PC-3 (cell line): ENCODE data around the gene SNCG. TPM values are rescaled to one million over a fixed set of nuclear protein-coding genes. Genes with fewer than 3 reads are reported as not detected.
"Not testable (repeated sequence)": the region's sequence is repeated elsewhere in the genome, so short reads cannot be mapped to it uniquely, and the experiment has no call there.

Experiments used
- ATAC-seq: fragments of 200-7000 bp; cut with Tn5 transposase; 2 replicates; pipeline ENCODE4 v1.9.1; 2020; ENCODE audit warnings: mild to moderate bottlenecking, moderate library complexity
- BruUV-seq: library from RNA; stranded (reverse); fragments of 400-500 nt; replicated peaks from 2 replicates; lab custom pipeline; 2021; lab: Mats Ljungman, UMichigan
- CTCF ChIA-PET: fragments of 300-600 bp; sonication (Branson Sonifier 250); formaldehyde crosslinking; loops from one replicate; lab custom pipeline; 2022; ENCODE audit warnings: antibody characterized with exemption; lab: Charles Lee
- POLR2A ChIA-PET: fragments of 300-600 bp; sonication (Branson Sonifier 250); formaldehyde crosslinking; loops from one replicate; lab custom pipeline; 2022; ENCODE audit warnings: antibody characterized with exemption; ENCODE audit not compliant: unreplicated experiment; lab: Charles Lee
- DNase-seq: peaks from one replicate; pipeline ENCODE4 v3.0.0-alpha.2; 2015
- H2AFZ ChIP-seq: fragments of 300-600 bp; sonication (generic); 2 replicates; pipeline ENCODE4 v1.6.0; 2016; ENCODE audit warnings: antibody characterized with exemption, low read length
- H3F3A ChIP-seq: fragments of 300-600 bp; sonication (generic); one replicate; pipeline ENCODE4 v1.6.0; 2017; ENCODE audit warnings: antibody characterized with exemption, low read length, control low read depth, mild to moderate bottlenecking; ENCODE audit not compliant: unreplicated experiment
- H3K27ac ChIP-seq: fragments of 300-600 bp; sonication (generic); 2 replicates; pipeline ENCODE4 v1.5.1; 2016; ENCODE audit warnings: mild to moderate bottlenecking, low read length
- H3K27me3 ChIP-seq: fragments of 300-600 bp; sonication (generic); 2 replicates; pipeline ENCODE4 v1.6.1; 2016; ENCODE audit warnings: low read length, mixed read lengths
- H3K36me3 ChIP-seq: fragments of 300-600 bp; sonication (generic); 2 replicates; pipeline ENCODE4 v1.6.1; 2016; ENCODE audit warnings: low read depth, mixed run types, low read length, mixed read lengths
- H3K4me1 ChIP-seq: fragments of 300-600 bp; sonication (generic); 2 replicates; pipeline ENCODE4 v1.5.1; 2016; ENCODE audit warnings: low read length; ENCODE audit not compliant: insufficient read depth
- H3K4me2 ChIP-seq: fragments of 300-600 bp; sonication (generic); 2 replicates; pipeline ENCODE4 v1.6.0; 2016; ENCODE audit warnings: low read length
- H3K4me3 ChIP-seq: fragments of 300-600 bp; sonication (generic); 2 replicates; pipeline ENCODE4 v1.5.1; 2016; ENCODE audit warnings: mild to moderate bottlenecking, low read length, mixed read lengths
- H3K79me2 ChIP-seq: fragments of 300-600 bp; sonication (generic); 2 replicates; pipeline ENCODE4 v1.6.1; 2017; ENCODE audit warnings: low read length, mixed read lengths
- H3K9ac ChIP-seq: fragments of 300-600 bp; sonication (generic); 2 replicates; pipeline ENCODE4 v1.6.0; 2016; ENCODE audit warnings: mild to moderate bottlenecking, low read length
- H3K9me2 ChIP-seq: fragments of 300-600 bp; sonication (generic); replicated peaks from 2 replicates; pipeline ENCODE4 v1.6.1; 2016; ENCODE audit warnings: mixed run types, low read length, mixed read lengths
- H3K9me3 ChIP-seq: fragments of 300-600 bp; sonication (generic); 2 replicates; pipeline ENCODE4 v1.6.1; 2016; ENCODE audit warnings: low read length, mixed read lengths
- H4K20me1 ChIP-seq: fragments of 300-600 bp; sonication (generic); 2 replicates; pipeline ENCODE4 v1.6.1; 2016; ENCODE audit warnings: low read length, mixed read lengths
- EZH2 ChIP-seq: fragments of 300-600 bp; sonication (generic); IDR thresholded peaks from one replicate; pipeline ENCODE4 v1.6.1; 2017; ENCODE audit warnings: antibody characterized with exemption, mild to moderate bottlenecking, low read length; ENCODE audit not compliant: unreplicated experiment
- EZH2phosphoT487 ChIP-seq: fragments of 300-600 bp; sonication (generic); IDR thresholded peaks from 2 replicates; pipeline ENCODE4 v1.6.1; 2018; ENCODE audit warnings: mild to moderate bottlenecking, antibody characterized with exemption, low read length, borderline replicate concordance
- intact Hi-C: fragments of 100-400 bp; cut with micrococcal nuclease; formaldehyde crosslinking; loops from 2 replicates; pipeline ENCODE4 v1.9.0; 2023
- total RNA-seq: library from RNA; depleted of rRNA; stranded (reverse); fragments of >200 nt; gene quantifications from 2 replicates; pipeline ENCODE4 v1.2.3, GENCODE V29; 2014
- TF ChIP-seq, protein P1 (sequence below): fragments of 300-600 bp; sonication (generic); conservative IDR thresholded peaks from 2 replicates; pipeline ENCODE4 v1.5.1; 2017; ENCODE audit warnings: antibody characterized with exemption, low read depth, mild to moderate bottlenecking, low read length

SNCG gene
- total RNA-seq, 1 experiment from 2014 or later: 2.7 TPM

DNA sequence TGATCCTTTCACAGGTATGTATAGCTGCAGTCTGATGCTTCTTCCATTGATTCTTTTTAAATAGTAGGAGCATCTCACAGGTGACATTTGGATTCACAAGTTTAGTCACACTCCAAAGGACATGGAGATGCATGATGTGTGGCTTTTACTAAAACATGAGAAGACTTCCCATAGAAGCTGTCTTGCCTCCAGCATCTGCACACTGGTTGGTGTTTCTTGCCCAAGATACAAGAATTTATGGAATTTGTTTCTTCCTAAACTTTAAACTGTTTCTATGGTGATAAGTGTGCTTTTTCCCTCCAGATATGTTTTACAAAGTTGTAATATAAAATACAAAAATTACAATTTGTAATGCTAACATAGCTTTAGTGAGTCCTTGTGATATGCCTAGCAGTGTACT is 34.1 kb downstream of the SNCG start:
- Histone ChIP-seq H4K20me1 (no peaks in the 10 kb centered on the region), H2AFZ (no peak overlapping the region), H3K79me2 (no peaks in the 10 kb centered on the region), H3K4me1 (no peaks in the 10 kb centered on the region), H3F3A (no peaks in the 10 kb centered on the region), H3K9me2 (no peaks in the 10 kb centered on the region), H3K4me2 (no peak overlapping the region), H3K27ac (no peak overlapping the region), H3K4me3 (no peak overlapping the region), H3K27me3 (no peaks in the 10 kb centered on the region), H3K9ac (no peak overlapping the region), H3K9me3 (no peaks in the 10 kb centered on the region), H3K36me3 (no peaks in the 10 kb centered on the region)
- DNase-seq (no peak), ATAC-seq (no peak)
- ChIA-PET POLR2A (no interaction called here), CTCF (no interaction called here)
- TF ChIP-seq EZH2phosphoT487: no peak
- TF ChIP-seq, protein P1, sequence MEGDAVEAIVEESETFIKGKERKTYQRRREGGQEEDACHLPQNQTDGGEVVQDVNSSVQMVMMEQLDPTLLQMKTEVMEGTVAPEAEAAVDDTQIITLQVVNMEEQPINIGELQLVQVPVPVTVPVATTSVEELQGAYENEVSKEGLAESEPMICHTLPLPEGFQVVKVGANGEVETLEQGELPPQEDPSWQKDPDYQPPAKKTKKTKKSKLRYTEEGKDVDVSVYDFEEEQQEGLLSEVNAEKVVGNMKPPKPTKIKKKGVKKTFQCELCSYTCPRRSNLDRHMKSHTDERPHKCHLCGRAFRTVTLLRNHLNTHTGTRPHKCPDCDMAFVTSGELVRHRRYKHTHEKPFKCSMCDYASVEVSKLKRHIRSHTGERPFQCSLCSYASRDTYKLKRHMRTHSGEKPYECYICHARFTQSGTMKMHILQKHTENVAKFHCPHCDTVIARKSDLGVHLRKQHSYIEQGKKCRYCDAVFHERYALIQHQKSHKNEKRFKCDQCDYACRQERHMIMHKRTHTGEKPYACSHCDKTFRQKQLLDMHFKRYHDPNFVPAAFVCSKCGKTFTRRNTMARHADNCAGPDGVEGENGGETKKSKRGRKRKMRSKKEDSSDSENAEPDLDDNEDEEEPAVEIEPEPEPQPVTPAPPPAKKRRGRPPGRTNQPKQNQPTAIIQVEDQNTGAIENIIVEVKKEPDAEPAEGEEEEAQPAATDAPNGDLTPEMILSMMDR: no peak
- no peak for TF ChIP-seq EZH2
- no TSS peak for BruUV-seq
- intact Hi-C loops: no loop called here

DNA sequence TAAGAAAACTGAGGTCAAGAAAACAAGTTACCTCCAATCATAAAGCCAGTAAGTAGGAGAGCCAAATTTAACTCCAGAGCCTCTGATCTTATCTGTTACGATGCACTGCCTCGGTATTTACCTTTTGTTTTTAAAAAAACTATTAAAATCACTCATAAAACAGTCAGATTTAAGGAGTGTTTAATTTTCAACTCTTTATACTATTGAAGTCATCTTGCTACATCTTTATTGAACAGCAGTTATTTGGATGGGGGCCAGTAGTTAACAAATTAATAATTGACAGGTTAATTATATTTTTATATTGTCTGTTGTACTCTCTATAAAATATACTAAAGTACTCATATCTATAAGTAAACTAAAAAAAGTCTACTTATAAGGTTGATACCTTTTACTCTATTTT is 34.5 kb downstream of the SNCG start:
- TF ChIP-seq EZH2phosphoT487: no peak
- TF ChIP-seq, protein P1: no peak
- no peak for TF ChIP-seq EZH2
- DNase-seq: no peak
- intact Hi-C loops: no loop called here

DNA sequence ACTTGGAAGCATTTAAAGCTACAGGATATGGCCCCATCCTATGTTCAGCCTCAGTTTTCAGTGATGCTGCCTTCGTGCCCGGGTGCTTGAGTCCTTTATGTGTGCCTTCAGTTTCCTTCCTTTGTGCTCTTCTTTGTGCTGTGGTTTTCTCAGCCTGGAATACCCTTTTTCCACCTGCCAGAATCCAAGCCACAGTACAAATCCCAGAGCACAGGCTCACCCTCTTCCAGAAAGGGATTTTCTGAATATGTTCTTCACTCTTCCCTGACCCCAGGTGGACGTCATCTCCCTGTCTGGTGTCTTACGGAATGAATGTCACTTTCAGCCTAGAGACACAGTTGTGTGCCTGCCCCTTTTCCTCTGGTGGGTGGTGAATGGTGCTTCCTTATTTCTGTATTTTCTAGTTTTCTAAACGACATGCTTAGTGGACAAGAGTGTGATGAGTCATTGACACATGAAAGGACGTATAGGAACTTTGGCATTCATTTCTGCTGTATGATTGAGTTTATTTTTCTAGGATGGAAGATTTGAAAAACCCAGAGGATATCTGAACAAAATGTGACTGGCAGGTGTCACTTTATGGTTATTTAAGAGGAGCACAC is 41.5 kb downstream of the SNCG start:
- intact Hi-C loops, DNase-seq, POLR2A ChIA-PET, H3K27me3 ChIP-seq, H3K79me2 ChIP-seq, H2AFZ ChIP-seq, CTCF ChIA-PET, H3K4me2 ChIP-seq, H3K27ac ChIP-seq, H3K9me3 ChIP-seq, ATAC-seq, H3K4me3 ChIP-seq, H3K4me1 ChIP-seq, BruUV-seq, H3F3A ChIP-seq, H3K36me3 ChIP-seq, H3K9me2 ChIP-seq, H4K20me1 ChIP-seq, H3K9ac ChIP-seq: not testable (repeated sequence)

More for the DNA sequence above, 34.5 kb downstream of the SNCG start:
- no peaks in the 10 kb centered on the region for H3K4me1 ChIP-seq
- no TSS peak for BruUV-seq
- POLR2A ChIA-PET: no interaction called here
- H3K9ac ChIP-seq: no peak overlapping the region
- H3K27me3 ChIP-seq: no peaks in the 10 kb centered on the region
- no peak overlapping the region for H3K4me3 ChIP-seq
- no peaks in the 10 kb centered on the region for H3K36me3 ChIP-seq
- H3K79me2 ChIP-seq: no peaks in the 10 kb centered on the region
- H2AFZ ChIP-seq: no peak overlapping the region
- no peaks in the 10 kb centered on the region for H3K9me3 ChIP-seq
- no peaks in the 10 kb centered on the region for H3K9me2 ChIP-seq
- H3K27ac ChIP-seq: no peak overlapping the region
- CTCF ChIA-PET: no interaction called here
- H4K20me1 ChIP-seq: no peaks in the 10 kb centered on the region
- ATAC-seq: no peak
- H3F3A ChIP-seq: no peaks in the 10 kb centered on the region
- no peak overlapping the region for H3K4me2 ChIP-seq
